ENCODE results near the gene GNA15.
"Not testable (repeated sequence)": the region's sequence is repeated elsewhere in the genome, so short reads cannot be mapped to it uniquely, and the experiment has no call there.

GNA15 gene, protein sequence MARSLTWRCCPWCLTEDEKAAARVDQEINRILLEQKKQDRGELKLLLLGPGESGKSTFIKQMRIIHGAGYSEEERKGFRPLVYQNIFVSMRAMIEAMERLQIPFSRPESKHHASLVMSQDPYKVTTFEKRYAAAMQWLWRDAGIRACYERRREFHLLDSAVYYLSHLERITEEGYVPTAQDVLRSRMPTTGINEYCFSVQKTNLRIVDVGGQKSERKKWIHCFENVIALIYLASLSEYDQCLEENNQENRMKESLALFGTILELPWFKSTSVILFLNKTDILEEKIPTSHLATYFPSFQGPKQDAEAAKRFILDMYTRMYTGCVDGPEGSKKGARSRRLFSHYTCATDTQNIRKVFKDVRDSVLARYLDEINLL

DNA sequence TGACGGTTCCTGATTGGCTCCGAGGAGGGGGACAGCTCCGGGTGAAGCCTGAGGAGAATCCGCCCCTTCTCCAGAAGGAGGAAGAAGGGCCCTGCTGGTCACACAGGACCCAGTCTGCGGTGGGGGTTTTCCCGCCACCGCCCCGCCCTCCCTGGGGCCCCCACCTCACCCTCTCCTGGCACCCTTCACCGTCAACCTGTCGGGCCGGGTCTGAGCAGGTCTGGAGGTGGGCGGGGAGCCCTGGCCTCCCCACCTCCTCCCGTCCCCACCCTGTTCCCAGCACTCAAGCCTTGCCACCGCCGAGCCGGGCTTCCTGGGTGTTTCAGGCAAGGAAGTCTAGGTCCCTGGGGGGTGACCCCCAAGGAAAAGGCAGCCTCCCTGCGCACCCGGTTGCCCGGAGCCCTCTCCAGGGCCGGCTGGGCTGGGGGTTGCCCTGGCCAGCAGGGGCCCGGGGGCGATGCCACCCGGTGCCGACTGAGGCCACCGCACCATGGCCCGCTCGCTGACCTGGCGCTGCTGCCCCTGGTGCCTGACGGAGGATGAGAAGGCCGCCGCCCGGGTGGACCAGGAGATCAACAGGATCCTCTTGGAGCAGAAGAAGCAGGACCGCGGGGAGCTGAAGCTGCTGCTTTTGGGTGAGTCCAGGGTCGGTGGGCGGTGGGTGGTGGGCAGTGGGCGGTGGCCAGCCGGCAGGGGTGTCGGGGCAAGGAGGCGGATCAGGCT is at the start of gene GNA15:
TSS of gene GNA15 (plus strand) at position 73 of the 723 bp plus-strand sequence. CDS start at position 491, 418 bp downstream.
- peak; percentile 29 for DNase-seq

DNA sequence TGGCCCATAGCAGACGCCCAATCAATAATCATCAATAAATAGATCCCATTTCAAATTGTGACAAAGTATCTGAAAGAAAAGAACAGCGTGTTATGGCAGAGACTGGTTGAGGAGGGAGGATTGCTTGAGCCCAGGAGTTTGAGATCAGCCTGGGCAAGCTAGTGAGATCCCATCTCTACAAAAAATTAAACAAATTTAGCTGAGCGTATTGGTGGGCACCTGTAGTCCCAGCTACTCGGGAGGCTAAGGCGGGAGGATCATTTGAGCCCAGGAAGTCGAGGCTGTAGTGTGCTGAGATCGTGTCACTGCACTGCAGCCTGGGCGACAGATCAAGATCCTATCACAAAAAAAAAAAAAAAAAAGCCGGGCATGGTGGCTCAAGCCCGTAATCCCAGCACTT is 48.1 kb upstream of the GNA15 start:
- no peak for DNase-seq

DNA sequence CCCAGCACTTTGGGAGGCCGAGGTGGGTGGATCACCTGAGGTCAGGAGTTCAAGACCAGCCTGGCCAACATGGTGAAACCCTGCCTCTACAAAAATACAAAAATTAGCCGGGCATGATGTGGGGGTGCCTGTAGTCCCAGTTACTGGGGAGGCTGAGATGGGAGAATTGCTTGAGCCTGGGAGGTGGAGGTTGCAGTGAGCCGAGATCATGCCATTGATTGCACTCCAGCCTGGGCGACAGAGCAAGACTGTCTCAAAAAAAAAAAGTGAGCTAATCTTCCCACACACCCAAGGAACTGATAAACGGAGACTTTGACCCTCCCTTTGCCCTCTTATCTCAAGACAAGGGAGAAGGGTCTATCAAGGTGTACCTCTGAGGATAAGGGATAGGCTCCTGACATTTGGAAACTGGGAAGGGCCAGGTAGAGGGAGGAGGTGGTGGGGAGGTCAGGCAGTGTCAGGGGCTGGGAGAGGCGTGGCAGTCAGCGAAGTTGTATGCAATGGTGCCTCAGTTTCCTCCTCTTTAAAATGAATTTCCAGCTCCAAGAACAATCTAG is 46.5 kb upstream of the GNA15 start:
- not testable (repeated sequence) for DNase-seq

DNA sequence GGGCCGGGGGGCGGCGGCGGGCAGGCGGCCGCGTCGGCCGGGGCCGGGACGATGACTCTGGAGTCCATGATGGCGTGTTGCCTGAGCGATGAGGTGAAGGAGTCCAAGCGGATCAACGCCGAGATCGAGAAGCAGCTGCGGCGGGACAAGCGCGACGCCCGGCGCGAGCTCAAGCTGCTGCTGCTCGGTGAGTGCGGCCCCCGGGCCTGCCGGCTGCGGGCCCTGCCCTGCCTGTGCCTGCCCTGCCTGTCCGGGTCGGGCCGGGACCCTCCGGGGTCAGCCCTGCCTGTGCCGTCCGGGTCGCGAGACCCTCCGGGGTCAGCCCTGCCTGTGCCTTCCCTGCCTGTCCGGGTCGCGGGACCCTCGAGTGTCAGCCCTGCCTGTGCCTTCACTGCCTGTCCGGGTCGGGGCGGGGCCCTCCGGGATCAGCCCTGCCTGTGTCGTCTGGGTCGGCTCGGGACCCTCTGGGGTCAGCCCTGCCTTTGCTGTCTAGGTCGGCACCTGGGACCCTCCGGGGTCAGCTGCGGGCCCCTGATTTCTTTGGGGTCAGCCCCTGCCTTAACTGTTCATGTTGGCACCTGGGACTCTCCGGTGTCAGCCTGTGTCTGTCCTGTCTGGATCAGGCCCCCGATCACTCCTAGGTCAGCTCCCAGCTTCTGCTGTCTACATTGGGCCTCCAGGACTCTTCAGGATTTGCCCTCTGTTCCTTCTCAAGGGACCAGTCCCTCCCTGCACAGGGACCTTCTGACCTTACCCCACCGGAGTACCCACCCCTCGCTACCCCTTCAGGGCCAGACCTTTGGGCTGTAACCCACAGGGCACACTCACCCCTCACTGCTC is 41.0 kb upstream of the GNA15 start:
- no peak for DNase-seq

DNA sequence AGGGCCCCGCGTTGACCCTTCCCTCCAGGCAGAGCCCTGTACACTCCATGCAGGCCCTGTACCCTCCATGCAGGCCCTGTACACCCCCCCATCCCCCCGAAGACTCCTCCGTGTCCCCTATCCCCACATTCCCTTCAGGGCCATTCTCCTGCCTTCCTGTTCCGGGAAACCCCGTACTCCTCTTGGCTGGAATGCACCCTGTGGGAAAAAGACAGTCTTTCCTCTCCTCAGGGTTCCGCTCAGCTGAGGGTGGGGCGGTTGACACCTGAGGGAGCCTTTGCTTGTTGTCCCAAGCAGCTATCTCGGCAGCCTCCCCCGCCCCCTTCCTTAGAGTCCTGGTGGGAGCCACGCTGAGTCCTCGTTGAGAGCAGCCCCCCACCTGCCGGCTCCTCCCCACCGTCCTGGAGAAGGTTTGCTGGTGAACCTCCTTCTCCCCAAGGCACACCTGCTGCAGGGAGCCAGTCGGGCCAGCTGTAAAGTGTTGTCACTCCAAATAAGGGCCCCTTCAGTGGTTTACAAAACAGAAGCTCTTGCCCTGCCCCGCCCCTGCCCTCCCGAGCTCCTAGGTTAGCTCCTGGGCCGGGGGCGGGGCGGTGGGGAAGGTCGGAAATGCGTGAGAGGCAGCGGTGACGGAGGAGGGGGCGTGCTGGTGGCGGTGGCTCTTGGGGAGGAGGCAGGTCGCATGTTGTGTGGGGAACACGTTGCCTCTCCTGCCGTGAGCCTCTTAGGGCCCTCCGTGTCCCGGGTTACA is 40.2 kb upstream of the GNA15 start:
- peak; percentile 30 for DNase-seq

DNA sequence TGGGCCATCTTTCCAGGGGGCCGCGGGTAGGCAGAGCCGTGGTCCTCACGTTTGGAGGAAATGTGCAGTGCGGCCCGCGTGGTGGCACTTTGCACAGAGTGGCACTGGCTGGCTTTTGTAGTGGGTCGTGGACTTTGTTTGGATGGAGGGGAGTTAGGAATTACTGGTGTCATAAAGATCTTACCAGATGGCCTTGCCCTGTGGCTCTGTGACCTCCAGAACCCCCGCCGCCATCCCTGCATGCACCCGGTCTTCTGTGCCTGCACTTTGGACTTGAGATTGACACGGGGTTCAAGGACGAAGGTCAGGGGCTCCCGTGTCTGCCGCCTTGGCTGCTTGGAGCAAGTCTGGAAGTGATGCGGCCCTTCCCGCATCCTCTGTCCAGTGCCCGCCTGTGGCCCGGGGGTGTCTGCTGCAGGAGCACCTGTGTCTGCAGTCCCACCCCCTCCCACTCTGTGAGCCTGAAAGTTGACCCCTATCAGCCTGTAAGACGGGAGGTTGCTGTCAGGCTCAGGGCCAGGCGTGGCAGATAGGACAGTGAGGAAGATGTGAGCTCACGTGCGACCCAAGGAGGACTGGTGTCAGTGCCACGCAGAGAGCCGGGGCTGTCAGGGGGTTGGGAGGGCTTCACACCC is 39.4 kb upstream of the GNA15 start:
- DNase-seq: no peak

DNA sequence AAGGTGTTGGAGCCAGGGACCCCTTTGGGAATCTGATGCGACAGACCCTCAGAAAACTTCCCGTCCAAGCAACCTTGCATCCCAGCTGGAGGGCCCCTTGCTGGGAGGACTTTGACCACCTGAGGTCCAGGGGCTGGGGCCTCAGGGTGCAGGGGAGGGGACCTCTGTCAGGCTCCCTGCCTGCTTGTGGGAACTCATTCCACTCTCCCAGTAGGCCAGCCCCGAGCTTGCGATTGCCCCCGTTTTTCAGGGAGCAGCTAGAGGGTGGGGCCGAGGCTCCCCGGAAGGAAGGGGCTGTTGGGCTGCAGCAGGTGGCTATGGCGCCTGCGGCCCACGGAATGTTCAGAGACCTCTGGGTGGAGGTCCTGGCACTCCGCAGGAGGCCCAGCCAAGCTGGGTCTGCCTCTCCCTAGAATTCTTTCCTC is 38.9 kb upstream of the GNA15 start:
- DNase-seq: no peak

DNA sequence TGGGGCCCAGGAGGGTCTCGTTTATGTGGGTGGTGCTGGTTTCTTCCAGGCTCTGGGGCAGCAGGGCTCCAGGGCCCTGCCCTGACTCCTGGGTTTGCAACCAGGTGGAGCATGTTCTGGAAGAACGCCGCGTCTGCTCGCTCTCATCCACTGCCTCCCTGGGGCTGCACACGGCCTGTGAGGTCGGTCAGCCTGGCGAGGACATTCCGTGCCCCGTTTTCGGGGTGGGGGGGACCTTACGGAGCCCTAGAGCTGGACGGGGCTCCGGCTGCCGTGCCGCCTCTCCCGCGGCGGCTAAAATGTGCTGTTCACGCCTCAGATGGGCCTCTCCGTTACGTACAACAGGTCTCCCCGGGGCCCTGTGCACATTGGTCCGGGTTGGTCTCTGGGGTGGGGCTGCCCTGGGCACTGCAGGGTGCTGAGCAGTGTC is 38.4 kb upstream of the GNA15 start:
- DNase-seq: no peak

DNA sequence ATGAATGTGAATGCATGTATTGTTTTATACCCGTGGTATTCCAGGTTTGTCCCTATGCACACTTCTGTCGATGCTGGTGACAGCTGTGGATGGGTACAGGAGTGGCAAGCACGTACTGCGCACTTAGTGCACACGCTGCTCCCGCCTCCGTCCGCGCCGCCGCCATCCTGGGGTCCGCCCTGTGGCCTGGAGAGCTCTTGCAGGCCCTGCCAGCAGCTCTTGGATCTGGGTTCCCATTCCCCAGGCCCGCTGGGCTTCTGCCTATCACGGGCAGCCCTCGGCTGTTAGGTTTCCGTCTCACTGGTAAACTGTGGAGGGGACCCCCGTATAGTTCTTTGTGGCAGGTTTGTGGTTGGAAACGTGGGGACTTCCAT is 37.7 kb upstream of the GNA15 start:
- no peak for DNase-seq

DNA sequence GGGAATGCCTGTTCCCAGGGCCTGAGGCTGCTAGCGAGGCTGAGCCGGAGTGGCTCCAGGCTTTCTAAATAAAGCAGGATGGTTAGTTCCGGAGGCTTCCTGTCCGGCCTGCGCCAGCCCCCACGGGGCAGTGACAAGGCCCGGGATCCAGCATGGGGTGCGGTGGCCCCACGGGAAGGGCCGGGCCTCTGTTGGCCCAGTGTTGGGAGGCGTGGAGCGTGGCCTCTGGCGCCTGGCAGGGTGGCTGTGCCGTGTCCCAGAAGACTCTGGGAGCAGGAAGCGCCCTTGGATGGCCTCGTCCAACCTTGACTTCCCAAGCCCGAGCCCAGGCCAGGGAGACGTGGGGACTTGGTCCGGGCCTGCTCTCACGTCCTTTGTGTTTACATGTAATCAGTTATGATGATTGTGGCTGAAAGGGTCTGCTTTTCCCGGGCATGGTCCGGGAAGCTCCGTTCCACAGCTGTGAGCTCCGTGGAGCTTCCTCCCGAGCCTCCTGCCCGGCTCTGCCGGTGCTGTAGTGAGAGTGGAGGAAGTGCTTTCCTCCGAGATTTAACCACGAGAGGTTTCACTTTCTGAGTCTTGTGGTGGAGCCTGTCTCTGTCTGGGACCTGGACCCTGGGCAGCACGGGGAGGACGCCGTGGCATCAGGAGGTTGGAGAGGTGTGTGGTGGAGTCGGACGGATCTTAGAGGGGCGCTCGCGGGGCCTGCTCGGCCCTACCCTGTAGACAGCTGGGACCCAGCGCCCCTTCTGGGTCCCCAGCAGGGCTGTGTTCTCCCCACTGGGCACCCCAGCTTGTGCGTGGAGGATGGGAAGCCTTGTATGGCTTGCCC is 37.1 kb upstream of the GNA15 start:
- no peak for DNase-seq

DNA sequence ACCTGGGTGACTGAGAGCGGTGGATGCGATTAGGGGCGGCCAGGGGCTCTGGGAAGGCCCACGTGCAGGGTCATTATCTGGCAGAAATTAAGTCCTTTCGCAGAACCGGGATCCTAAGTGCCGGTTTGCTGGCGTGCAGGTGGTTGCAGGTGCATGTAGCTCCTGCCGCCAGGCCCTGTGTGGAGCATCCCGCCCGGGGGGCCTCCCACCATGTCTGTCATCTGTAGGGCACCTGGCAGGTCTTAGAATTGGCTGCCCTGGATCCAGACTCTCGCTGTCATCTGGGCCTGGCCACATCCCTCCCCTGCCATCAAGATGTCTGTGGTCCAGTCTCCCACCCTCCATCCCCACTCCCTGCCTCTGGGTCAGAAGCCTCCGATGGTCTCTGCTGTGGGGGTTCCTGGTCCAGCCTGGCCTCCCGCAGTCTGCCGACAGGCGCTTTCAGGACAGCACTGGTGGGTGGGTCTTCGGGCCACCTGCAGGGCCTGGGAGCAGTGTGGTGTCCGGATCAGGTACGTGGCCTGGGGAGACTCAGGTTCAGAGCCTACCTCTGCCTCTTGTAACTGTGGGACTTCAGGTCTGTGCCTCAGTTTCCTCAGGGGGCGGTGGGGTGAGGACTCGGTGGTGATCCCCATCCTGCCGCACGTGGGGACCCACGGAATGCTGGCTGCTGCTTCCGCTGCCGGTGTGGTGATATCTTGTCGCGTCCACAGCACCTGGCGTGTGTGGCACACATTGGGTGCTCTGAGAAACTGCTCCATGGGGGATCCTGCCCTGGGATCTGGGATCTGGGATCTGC is 36.3 kb upstream of the GNA15 start:
- no peak for DNase-seq

DNA sequence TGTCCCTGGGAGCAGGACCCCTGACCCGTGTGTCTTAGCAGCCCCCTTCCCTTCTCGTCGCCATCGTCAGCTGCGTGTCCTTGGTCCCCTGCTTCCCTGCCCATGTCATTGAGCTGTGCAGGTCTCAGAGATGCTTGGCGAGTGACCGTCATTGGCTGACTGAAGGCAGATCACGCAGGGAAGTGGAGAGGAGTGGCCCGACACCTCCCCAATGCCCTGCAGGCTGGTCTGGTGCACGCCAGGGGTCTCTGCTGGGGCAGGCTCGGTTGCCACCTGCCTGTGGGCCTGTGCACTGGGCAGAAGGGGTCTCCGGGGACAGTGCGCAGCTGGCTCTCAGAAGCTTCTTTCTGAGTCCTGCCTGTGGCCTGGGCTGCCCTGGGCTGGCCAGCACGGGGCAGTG is 35.5 kb upstream of the GNA15 start:
- DNase-seq: no peak

DNA sequence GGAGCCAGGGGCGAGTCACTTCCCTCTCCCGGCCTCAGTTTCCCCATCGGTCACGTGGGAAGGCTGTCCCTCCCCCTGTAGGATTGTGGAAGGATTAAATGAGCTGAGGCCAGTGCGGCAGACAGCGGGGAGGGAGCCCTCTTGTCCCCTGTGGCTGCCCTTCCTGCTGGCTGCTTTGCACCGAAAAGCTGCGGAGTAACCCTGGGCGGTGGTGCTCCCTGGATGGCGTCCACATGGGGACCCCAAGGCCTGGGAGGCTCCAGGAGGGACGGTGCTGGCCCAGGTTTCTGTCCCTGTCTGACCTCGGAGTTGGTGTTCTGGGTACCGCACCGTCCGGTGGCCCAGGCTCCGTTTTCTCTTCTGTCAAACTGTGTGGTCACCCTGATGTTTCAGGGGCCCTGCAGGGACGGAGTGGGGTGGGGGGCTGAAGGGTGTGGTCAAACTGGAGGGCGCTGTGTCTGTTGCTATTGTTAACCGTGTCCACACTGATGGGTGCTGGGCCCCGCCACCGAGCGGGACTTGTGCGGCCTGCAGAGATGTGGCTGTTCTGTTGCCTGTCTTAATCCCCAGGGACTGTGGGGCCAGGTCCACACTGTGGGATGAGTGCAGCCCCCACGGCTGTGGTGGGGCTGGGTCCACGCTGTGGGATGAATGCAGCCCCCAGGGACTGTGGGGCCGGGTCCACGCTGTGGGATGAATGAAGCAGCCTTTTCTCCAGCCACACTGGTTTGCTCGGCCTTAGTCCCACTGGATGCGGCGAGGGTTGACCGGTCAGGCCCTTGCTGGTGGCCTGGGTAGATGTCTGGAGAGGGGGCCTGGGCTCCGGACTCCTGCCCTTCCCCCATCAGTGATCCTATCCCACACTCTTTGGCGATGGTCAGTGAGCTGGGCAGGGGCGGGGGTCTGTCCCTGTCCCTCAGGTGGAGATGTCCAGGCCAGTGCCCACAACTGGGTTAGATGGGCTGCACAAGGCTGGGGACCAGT is 34.8 kb upstream of the GNA15 start:
- DNase-seq: no peak

DNA sequence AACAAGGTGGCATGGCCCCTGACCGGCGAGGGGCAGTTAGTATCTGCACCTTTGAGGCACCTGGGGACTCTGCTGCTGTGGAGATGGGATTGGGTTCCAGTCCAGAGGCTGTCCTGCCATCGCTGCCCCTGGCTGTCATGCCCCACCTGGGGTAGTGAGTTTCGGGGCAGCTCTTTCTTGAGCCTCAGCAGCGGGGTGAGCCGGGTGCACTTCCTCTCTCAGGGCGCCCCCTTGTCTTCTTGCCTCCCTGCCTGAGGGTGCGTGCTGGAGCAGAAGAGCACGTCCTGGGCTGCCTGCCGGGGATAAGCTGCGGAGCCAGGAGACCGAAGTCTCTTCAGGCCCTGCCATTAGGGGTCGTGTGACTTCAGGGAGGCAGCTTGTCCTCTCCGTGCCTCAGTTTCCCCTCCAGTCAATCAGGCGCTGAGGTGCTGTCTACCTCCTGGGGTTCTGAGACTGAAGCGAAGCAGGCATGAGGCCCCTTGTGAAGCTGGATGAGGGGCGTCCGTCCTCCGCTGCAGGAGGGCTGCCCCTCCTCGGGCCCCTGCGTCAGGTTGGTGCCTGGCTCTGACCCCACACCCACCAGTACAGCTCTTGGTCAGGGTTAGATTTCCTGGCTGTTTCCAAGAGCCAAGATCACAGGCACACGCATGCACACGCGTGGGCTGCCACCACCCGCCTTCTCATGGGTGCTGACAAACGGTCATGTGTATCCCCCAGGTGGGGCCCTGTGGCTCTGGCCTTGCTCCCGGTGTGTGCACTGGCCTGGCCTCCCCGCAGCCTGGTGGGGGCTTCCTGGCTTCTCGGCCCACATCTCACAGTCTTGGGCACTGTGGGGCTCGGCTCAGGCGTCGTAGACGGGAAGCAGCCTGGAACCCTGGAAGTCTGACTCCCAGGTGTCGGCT is 33.3 kb upstream of the GNA15 start:
- DNase-seq: no peak

DNA sequence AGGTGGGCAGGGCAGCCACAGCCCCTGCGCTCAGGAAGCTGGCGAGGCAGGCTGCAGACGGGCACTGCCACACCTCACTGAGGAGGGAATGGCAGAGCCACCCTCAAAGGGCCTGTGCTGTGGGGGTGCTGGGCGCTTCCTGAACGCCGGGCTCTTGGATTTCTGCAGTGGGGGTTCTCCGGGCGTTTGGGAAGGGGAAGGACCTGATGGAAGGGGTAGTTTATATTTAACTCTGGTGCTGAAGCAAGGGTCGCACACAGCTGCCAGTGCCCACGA is 31.2 kb upstream of the GNA15 start:
- DNase-seq: no peak

DNA sequence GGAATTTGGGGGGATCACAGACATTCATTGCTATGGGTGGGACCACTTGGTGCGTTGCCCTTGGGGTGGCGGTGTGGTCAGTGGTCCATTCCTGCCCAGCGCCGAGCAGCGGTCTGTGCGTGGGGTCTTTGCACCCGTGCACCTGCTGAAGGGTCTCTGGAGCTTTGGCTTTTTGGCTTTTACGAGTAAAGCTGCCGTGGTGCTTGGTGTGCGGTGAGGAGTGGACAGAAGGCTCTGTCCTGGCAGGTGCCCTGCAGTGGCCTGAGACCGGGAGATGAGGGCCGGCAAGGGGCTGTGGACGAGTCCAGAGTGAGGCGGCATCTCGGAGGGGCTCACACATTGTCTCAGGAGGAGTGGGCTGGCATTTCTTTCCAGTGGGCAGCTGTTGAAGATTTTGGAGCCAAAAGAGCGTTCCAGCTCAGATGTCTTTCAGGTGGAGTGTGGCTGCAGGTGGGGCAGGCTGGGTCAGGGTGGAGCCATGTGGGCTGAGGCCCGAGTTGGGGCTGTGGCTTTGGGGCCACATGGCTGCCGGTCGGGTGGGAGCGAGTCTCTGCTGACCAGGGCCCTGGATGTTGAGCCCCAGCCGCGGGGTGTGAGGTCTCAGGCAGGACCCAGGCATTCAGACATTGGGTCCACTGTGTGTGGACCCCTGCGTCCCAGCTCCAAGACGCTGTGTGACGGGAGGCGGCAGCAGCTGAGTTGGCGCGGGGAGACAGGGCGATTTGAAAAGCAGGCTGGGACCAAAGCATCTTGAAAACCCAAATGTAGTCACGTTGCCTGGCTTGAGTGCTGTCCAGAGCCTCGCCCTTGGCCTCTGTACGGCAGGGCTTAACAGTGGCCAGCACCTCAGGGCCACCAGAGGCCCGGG is 30.0 kb upstream of the GNA15 start:
- no peak for DNase-seq
